ENCODE measurements around the gene TUBB2A. TPM values are rescaled to one million over a fixed set of nuclear protein-coding genes. Genes with fewer than 3 reads are reported as not detected.

The TUBB2A gene
- total and polyA plus RNA-seq, 2 of the 4 experiments (the other 2 are of a cell fraction), result 164 to 264 TPM

- no peak overlapping the region for H2BK120ac ChIP-seq (ENCODE audit: low read depth, low read length)
- H3K18ac ChIP-seq (ENCODE audit: low read depth, low read length), result no peak overlapping the region
- H2BK5ac ChIP-seq (ENCODE audit: low read depth, low read length, poor library complexity, severe bottlenecking), result no peak overlapping the region
- H3K4me2 ChIP-seq (ENCODE audit: low read depth, low read length), result no peak overlapping the region
- no peaks in the 10 kb centered on the region for H3K9me3 ChIP-seq (ENCODE audit: control insufficient read depth, insufficient read depth, low read length)
- H3K9ac ChIP-seq (ENCODE audit: low read depth, low read length), result no peak overlapping the region
- TF ChIP-seq MAZ (IDR thresholded peaks at IDR 0.05; ENCODE audit: borderline replicate concordance, low read depth, low read length) (no peak), USF2 (IDR thresholded peaks at IDR 0.05; ENCODE audit: low read depth, low read length) (no peak), MXI1 (IDR thresholded peaks at IDR 0.05; ENCODE audit: borderline replicate concordance, low read depth, low read length) (no peak), BHLHE40 (IDR thresholded peaks at IDR 0.05; ENCODE audit: low read depth, low read length) (no peak), RFX5 (IDR thresholded peaks at IDR 0.05; ENCODE audit: low read depth, low read length) (no peak), NFE2L2 (IDR thresholded peaks at IDR 0.05; ENCODE audit: low read depth, low read length) (no peak), MAFK (IDR thresholded peaks at IDR 0.05; ENCODE audit: low read depth, low read length) (no peak), SMC3 (IDR thresholded peaks at IDR 0.05; ENCODE audit: low read depth, low read length) (no peak), RCOR1 (IDR thresholded peaks at IDR 0.05; ENCODE audit: insufficient replicate concordance, low read length) (no peak), RAD21 (IDR thresholded peaks at IDR 0.05; ENCODE audit: low read length) (no peak), ELK1 (IDR thresholded peaks at IDR 0.05; ENCODE audit: borderline replicate concordance, low read depth, low read length) (no peak), CEBPB (IDR thresholded peaks at IDR 0.05; ENCODE audit: low read depth, low read length) (no peak), CHD1 (IDR thresholded peaks at IDR 0.05; ENCODE audit: low read depth, low read length) (no peak), POLR2A (IDR thresholded peaks at IDR 0.05; ENCODE audit: low read depth, low read length) (no peak), CTCF (conservative IDR thresholded peaks at IDR 0.05; ENCODE audit: low read depth, low read length) (no peak), FOS (IDR thresholded peaks at IDR 0.05; ENCODE audit: low read depth, low read length) (no peak)
- H3K23ac ChIP-seq (ENCODE audit: low read depth, low read length), result no peak overlapping the region
- BruUV-seq (replicated peaks), result no TSS peak
- dilution Hi-C loops (cut with HindIII; ENCODE audit: low sequenced_read_pairs, unreplicated experiment) (no loop called here), in situ Hi-C loops (cut with MboI; ENCODE audit: low sequenced_read_pairs) (no loop called here), intact Hi-C loops (cut with micrococcal nuclease) (no loop called here)
- H2AFZ ChIP-seq (replicated peaks; ENCODE audit: low read length, poor library complexity), result no peak overlapping the region
- ChIA-PET CTCF (interaction anchor here (1.2 kb wide), 1 partner anchor 18 kb away, joined by 9 read pairs; no protein-coding TSS in a partner anchor), POLR2A (ENCODE audit: unreplicated experiment) (no interaction called here)
- peaks cover 4% of the 10 kb centered on the region; the same call in 1 of the 2 replicates for H3K27me3 ChIP-seq (ENCODE audit: control insufficient read depth, insufficient read depth, low read length)
- no peak overlapping the region for H2BK20ac ChIP-seq (ENCODE audit: low read depth, low read length)
- H3K4me1 ChIP-seq (ENCODE audit: control insufficient read depth, insufficient read depth, low read length), result peaks cover 3% of the 10 kb centered on the region; the same call in 1 of the 2 replicates
- no peak overlapping the region for H4K91ac ChIP-seq (ENCODE audit: insufficient read depth, low read depth, low read length)
- H2AK5ac ChIP-seq (ENCODE audit: low read depth, low read length), result no peak overlapping the region
- no peaks in the 10 kb centered on the region for H3K79me1 ChIP-seq (ENCODE audit: low read depth in 1 of 2, low read length in 2 of 2)
- H4K8ac ChIP-seq (ENCODE audit: low read depth in 2 of 2, low read length in 2 of 2), result no peak overlapping the region
- no peak overlapping the region for H2BK15ac ChIP-seq (ENCODE audit: low read depth, low read length)
- no peak overlapping the region for H2AK9ac ChIP-seq (replicated peaks; ENCODE audit: low read depth, low read length, poor library complexity)
- H4K20me1 ChIP-seq (ENCODE audit: insufficient read depth, low read length), result no peaks in the 10 kb centered on the region
- H3K36me3 ChIP-seq (ENCODE audit: control insufficient read depth, insufficient read depth, low read length), result no peaks in the 10 kb centered on the region
- H3K14ac ChIP-seq (replicated peaks; ENCODE audit: low read depth, low read length), result no peak overlapping the region
- H3K27ac ChIP-seq (ENCODE audit: insufficient read depth, low read length), result no peak overlapping the region
- no peak for ATAC-seq (ENCODE audit: low read depth)
- no peak overlapping the region for H3K4me3 ChIP-seq (ENCODE audit: insufficient read depth, low read depth, low read length)
- H3K56ac ChIP-seq (ENCODE audit: extremely low read depth, insufficient read depth, low read length), result no peak overlapping the region
- DNase-seq, result no peak
- no peak overlapping the region for H4K5ac ChIP-seq (ENCODE audit: low read depth, low read length)
- no peaks in the 10 kb centered on the region; the same call in none of the 2 replicates for H3K9me1 ChIP-seq (ENCODE audit: insufficient read depth, low read length)
- no peak overlapping the region for H3K4ac ChIP-seq (ENCODE audit: low read depth, low read length)
These were observed 43.3 kb upstream of the TUBB2A start for GRCh38 chr6:3200682-3201081.

All from IMR-90 (cell line).